Karpas-422 (cell line): ENCODE data around the gene CHST15. TPM values are rescaled to one million over a fixed set of nuclear protein-coding genes. Genes with fewer than 3 reads are reported as not detected.

ENCODE experiments used
- DNase-seq: peaks from one replicate; pipeline ENCODE4 v3.0.0-alpha.2; 2015
- H2AFZ ChIP-seq: fragments of 200-600 bp; sonication (generic); 2 replicates; pipeline ENCODE4 v1.6.1; 2014; ENCODE audit warnings: antibody characterized with exemption, low read length, mixed read lengths
- H3K27ac ChIP-seq: fragments of 200-600 bp; sonication (generic); 2 replicates; pipeline ENCODE4 v1.5.1; 2014; ENCODE audit warnings: mild to moderate bottlenecking, low read length, moderate library complexity
- H3K27me3 ChIP-seq: fragments of 200-600 bp; sonication (generic); 2 replicates; pipeline ENCODE4 v1.6.1; 2014; ENCODE audit warnings: low read length, mixed read lengths
- H3K36me3 ChIP-seq: fragments of 200-600 bp; sonication (generic); 2 replicates; pipeline ENCODE4 v1.6.1; 2014; ENCODE audit warnings: low read length, mixed read lengths; ENCODE audit not compliant: insufficient read depth
- H3K4me1 ChIP-seq: fragments of 200-600 bp; sonication (generic); 2 replicates; pipeline ENCODE4 v1.6.1; 2014; ENCODE audit warnings: mild to moderate bottlenecking, low read length, mixed read lengths
- H3K4me2 ChIP-seq: fragments of 200-600 bp; sonication (generic); 2 replicates; pipeline ENCODE4 v1.6.1; 2014; ENCODE audit warnings: low read length, low read depth, mild to moderate bottlenecking; ENCODE audit not compliant: poor library complexity, severe bottlenecking
- H3K4me3 ChIP-seq: fragments of 200-600 bp; sonication (generic); 2 replicates; pipeline ENCODE4 v1.5.1; 2014; ENCODE audit warnings: mild to moderate bottlenecking, antibody characterized with exemption, low read length, mixed read lengths
- H3K79me2 ChIP-seq: fragments of 200-600 bp; sonication (generic); 2 replicates; pipeline ENCODE4 v1.6.1; 2014; ENCODE audit warnings: mild to moderate bottlenecking, low read length, mixed read lengths
- H3K9ac ChIP-seq: fragments of 200-600 bp; sonication (generic); 2 replicates; pipeline ENCODE4 v1.6.0; 2014; ENCODE audit warnings: low read length
- H3K9me2 ChIP-seq: fragments of 200-600 bp; sonication (generic), shearing (Covaris generic); replicated peaks from 2 replicates; pipeline ENCODE4 v1.6.0; 2014; ENCODE audit warnings: mild to moderate bottlenecking, low read length, moderate library complexity; ENCODE audit not compliant: insufficient read depth
- H3K9me3 ChIP-seq: fragments of 300-700, 200-600 bp; sonication (generic); 2 replicates; pipeline ENCODE4 v1.6.1; 2014; ENCODE audit warnings: low read length, mixed read lengths
- H4K20me1 ChIP-seq: fragments of 200-600 bp; sonication (generic); 2 replicates; pipeline ENCODE4 v1.6.1; 2014; ENCODE audit warnings: mild to moderate bottlenecking, antibody characterized with exemption, low read length, low read depth; ENCODE audit not compliant: insufficient read depth
- total RNA-seq: library from RNA; depleted of rRNA; stranded (reverse); fragments of >200 nt; shearing (Covaris generic); gene quantifications from 2 replicates; pipeline ENCODE4 v1.2.3, GENCODE V29; 2014; ENCODE audit warnings: low replicate concordance

CHST15 gene
- total RNA-seq, 1 experiment from 2014 or later = not detected

DNA sequence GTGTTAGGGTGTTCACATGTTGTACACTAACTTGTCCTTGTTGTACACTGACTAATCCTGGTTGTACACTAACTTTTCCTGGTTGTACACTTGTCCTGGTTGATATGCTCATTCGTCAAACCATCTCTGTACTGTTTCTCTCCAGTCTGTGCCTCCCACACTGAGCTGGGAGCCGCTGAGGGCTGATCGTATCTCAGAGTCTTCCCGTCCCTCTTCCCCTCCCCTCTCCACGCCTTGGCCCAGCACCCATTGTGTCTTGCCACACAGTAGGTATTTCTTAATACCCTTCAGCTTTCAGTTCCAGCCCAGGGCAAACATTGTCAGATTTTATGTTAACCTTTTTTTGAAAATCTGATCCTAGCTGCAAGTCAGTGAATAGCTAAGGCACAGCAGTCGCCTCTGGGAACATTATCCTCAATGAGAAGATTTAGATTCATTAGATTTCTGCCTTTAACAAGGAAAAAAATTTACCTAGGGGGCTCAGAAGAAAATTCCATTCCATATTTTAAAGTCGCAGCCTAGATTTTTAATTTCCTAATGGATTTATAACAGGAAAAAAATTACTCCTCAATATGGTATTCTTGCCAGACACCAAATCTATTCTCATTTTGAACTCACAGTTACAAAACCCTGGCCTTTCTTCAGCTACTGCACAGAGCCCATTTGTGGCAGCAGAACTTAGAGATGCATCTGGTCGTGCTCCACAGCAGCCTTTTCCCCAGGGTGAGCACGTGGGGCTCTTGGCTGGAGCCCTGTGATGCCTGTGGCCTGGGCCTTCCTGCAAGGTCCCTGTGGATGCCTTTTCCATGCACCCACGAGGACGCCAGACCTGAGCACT lies 33.0 kb upstream of the CHST15 start:
- H2AFZ ChIP-seq = no peak overlapping the region
- H3K9me3 ChIP-seq = no peaks in the 10 kb centered on the region
- H3K4me2 ChIP-seq = no peak overlapping the region
- no peak overlapping the region for H3K4me3 ChIP-seq
- no peak for DNase-seq
- H3K9me2 ChIP-seq = no peaks in the 10 kb centered on the region
- no peak overlapping the region for H3K27ac ChIP-seq
- no peaks in the 10 kb centered on the region for H3K36me3 ChIP-seq
- H3K79me2 ChIP-seq = no peaks in the 10 kb centered on the region
- H3K27me3 ChIP-seq = 0 out of 2 replicates have a peak, but pooled peaks cover 3% of the 10 kb centered on the region
- no peak overlapping the region for H3K9ac ChIP-seq
- H3K4me1 ChIP-seq = no peaks in the 10 kb centered on the region
- no peaks in the 10 kb centered on the region for H4K20me1 ChIP-seq

DNA sequence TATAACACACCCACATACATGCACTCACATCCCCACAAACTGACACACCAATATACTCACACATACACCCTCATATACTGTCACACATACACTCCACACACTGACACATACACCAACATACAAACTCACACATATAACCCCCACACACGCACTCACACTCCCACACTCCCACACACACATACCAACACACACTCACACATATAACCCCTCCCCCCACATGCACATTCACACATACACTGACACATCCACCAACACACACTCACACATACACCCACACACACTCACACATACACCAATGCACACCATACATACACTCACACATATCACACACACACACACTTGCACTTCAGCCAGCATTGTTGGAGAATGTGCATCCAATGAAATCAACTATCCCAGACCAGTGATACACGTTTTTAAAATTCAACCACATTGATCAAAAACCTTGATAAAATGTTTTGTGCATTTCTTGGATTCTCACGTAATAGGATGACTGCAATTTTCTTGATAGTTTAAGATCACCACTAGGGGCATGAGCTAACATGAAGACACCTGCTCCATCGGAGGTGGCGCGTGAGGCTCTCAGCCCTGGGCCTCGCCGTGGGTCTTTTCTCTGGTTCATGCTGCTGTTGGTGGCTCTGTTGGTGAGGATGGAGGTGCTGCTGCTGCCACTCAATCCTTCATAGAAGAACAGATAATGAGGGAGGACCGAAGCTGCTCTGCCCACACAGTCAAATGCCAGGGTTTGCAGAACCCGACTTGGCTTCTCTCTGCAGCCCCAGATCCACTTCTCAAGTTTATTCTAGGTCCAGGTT lies 32.1 kb upstream of the CHST15 start:
- Histone ChIP-seq H3K27me3 (0 out of 2 replicates have a peak, but pooled peaks cover 3% of the 10 kb centered on the region), H3K9me2 (no peaks in the 10 kb centered on the region), H3K9ac (no peak overlapping the region), H3K4me1 (no peaks in the 10 kb centered on the region), H3K9me3 (no peaks in the 10 kb centered on the region), H3K79me2 (no peaks in the 10 kb centered on the region), H3K4me3 (no peak overlapping the region), H3K27ac (no peak overlapping the region), H2AFZ (no peak overlapping the region), H3K36me3 (no peaks in the 10 kb centered on the region), H4K20me1 (no peaks in the 10 kb centered on the region), H3K4me2 (no peak overlapping the region)
- DNase-seq = peak; percentile 70

- Histone ChIP-seq H3K27me3 (0 out of 2 replicates have a peak, but pooled peaks cover 3% of the 10 kb centered on the region), H3K4me2 (no peak overlapping the region), H3K4me1 (no peaks in the 10 kb centered on the region), H3K36me3 (no peaks in the 10 kb centered on the region), H3K4me3 (no peak overlapping the region), H3K27ac (no peak overlapping the region), H3K9me2 (no peaks in the 10 kb centered on the region), H3K9me3 (no peaks in the 10 kb centered on the region), H3K79me2 (no peaks in the 10 kb centered on the region), H4K20me1 (no peaks in the 10 kb centered on the region), H3K9ac (no peak overlapping the region), H2AFZ (no peak overlapping the region)
- no peak for DNase-seq
These were observed 31.4 kb upstream of the CHST15 start for GRCh38 chr10:124124769-124125161.

DNA sequence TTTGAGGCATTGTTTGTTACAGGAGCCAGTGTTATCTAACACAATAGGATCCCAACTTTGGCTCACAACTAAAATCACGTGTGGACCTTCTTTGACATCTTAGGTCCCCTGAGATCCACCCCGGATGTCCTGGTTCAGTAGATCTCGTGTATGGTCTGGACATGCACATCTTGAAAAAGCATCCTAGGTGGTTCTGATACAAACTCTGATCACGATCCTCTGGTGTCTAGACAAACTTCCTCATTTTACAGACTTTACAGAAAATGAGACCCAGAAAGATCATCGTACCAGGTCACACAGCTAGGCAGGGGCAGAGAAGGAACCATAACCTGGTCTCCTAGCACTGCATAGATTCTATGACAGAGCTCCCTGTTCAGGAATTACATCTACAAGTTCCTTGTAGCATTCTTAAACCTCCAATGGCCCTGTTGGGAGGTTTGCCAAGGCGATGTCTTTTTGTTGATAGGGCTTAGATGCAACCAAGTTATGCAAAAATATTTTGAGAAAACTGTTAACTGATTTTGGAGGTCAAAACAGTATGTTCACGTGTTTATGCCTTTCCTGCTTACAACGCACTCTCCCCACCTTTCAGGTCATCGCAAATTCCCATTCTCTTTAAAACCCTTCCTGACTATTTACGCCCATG lies 30.8 kb upstream of the CHST15 start:
- no peak overlapping the region for H3K9ac ChIP-seq
- H3K4me3 ChIP-seq = no peak overlapping the region
- H2AFZ ChIP-seq = no peak overlapping the region
- no peak overlapping the region for H3K4me2 ChIP-seq
- H3K27ac ChIP-seq = no peak overlapping the region
- H3K9me3 ChIP-seq = no peaks in the 10 kb centered on the region
- H3K36me3 ChIP-seq = no peaks in the 10 kb centered on the region
- no peaks in the 10 kb centered on the region for H3K4me1 ChIP-seq
- no peaks in the 10 kb centered on the region for H3K9me2 ChIP-seq
- 0 out of 2 replicates have a peak, but pooled peaks cover 3% of the 10 kb centered on the region for H3K27me3 ChIP-seq
- DNase-seq = no peak
- H3K79me2 ChIP-seq = no peaks in the 10 kb centered on the region
- H4K20me1 ChIP-seq = no peaks in the 10 kb centered on the region

DNA sequence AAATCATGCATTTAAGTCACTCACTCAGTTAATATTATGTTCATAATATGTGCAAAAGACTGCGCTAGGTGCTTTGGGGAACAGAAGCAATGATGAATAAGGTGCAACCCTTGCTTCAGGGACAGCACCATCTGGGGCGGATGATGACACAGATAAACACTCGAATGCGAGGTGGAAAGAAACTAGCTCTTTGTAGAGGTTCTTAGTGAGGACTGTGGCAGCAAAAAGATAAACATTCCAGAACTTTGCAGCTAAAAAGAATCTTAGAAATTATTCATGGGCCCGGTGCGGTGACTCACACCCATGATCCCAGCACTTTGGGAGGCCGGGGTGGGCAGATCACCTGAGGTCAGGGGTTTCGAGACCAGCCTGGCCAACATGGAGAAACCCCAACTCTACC lies 29.8 kb upstream of the CHST15 start:
- Histone ChIP-seq H3K9me3 (no peaks in the 10 kb centered on the region), H3K4me2 (no peak overlapping the region), H3K4me1 (no peaks in the 10 kb centered on the region), H3K27ac (no peak overlapping the region), H4K20me1 (no peaks in the 10 kb centered on the region), H2AFZ (no peak overlapping the region), H3K9ac (no peak overlapping the region), H3K9me2 (no peaks in the 10 kb centered on the region), H3K27me3 (0 out of 2 replicates have a peak, but pooled peaks cover 3% of the 10 kb centered on the region), H3K36me3 (no peaks in the 10 kb centered on the region), H3K4me3 (no peak overlapping the region), H3K79me2 (no peaks in the 10 kb centered on the region)
- no peak for DNase-seq

DNA sequence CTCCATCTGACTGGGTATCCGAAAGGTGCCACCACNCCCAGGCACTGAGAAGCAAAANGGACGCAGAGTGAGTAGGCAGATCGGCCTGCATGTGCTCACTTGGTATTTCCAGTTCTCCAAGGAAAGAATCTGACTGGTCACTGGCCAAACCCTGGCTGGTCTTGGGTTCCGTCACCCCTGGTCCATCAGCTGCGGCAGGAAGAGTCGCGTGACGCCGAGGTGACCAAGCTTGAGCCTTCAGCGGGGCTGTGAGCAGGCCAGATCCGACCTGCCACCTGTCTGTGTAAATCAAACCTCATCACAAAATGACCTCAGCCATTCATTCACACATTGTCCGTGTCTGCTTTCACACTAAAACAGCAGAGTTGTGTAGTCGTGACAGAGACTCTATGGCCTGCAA lies 28.8 kb upstream of the CHST15 start:
- H4K20me1 ChIP-seq = no peaks in the 10 kb centered on the region
- H3K27ac ChIP-seq = no peak overlapping the region
- H3K4me1 ChIP-seq = no peaks in the 10 kb centered on the region
- no peaks in the 10 kb centered on the region for H3K9me2 ChIP-seq
- no peak overlapping the region for H3K4me3 ChIP-seq
- H3K9me3 ChIP-seq = no peaks in the 10 kb centered on the region
- H3K36me3 ChIP-seq = no peaks in the 10 kb centered on the region
- H3K79me2 ChIP-seq = no peaks in the 10 kb centered on the region
- no peak overlapping the region for H3K9ac ChIP-seq
- no peak overlapping the region for H2AFZ ChIP-seq
- 0 out of 2 replicates have a peak, but pooled peaks cover 3% of the 10 kb centered on the region for H3K27me3 ChIP-seq
- no peak overlapping the region for H3K4me2 ChIP-seq
- DNase-seq = no peak

DNA sequence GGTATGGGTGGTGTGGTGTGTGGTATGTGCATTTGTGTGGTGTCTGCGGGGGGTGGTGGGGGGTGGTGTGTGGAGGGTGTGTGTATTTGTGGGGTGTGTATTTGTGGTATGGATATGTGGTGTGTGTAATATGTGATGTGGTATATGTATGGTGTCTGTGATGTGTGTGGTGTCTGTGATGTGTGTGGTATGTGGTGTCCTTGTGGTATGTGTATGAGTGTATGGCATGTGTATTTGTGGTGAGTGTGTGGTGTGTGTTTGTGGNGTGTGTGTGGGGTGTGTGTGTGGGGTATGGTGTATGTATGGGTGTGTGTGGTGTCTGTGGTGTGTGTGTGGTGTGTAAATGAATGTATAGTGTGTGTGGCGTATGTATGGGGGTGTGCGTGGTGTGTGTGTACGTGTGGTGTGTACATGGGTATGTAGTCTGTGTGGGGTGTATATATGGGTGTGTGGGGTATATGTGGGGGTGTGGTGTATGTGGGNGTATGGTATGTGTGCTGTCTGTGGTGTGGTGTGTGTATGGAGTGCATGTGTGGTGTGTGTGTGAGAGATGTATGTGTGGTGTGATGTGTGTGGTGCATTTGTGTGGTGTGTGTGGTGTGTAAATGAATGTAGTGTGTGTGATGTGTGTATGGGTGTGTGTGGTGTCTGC lies 27.1 kb upstream of the CHST15 start:
- Histone ChIP-seq H3K9me3 (no peaks in the 10 kb centered on the region), H3K4me1 (no peaks in the 10 kb centered on the region), H3K79me2 (no peaks in the 10 kb centered on the region), H3K27me3 (0 out of 2 replicates have a peak, but pooled peaks cover 3% of the 10 kb centered on the region), H3K4me3 (no peak overlapping the region), H3K9me2 (no peaks in the 10 kb centered on the region), H4K20me1 (no peaks in the 10 kb centered on the region), H3K36me3 (no peaks in the 10 kb centered on the region), H2AFZ (no peak overlapping the region), H3K27ac (no peak overlapping the region), H3K4me2 (no peak overlapping the region), H3K9ac (no peak overlapping the region)
- DNase-seq = no peak
